ENCODE results near the gene PER1. TPM values are rescaled to one million over a fixed set of nuclear protein-coding genes. Genes with fewer than 3 reads are reported as not detected.

PER1 gene
- total and polyA plus RNA-seq, 2 of the 13 experiments (the other 11 are each of a cell fraction or from before 2014, with no cell fraction given): 2.6 to 3.6 TPM

DNA sequence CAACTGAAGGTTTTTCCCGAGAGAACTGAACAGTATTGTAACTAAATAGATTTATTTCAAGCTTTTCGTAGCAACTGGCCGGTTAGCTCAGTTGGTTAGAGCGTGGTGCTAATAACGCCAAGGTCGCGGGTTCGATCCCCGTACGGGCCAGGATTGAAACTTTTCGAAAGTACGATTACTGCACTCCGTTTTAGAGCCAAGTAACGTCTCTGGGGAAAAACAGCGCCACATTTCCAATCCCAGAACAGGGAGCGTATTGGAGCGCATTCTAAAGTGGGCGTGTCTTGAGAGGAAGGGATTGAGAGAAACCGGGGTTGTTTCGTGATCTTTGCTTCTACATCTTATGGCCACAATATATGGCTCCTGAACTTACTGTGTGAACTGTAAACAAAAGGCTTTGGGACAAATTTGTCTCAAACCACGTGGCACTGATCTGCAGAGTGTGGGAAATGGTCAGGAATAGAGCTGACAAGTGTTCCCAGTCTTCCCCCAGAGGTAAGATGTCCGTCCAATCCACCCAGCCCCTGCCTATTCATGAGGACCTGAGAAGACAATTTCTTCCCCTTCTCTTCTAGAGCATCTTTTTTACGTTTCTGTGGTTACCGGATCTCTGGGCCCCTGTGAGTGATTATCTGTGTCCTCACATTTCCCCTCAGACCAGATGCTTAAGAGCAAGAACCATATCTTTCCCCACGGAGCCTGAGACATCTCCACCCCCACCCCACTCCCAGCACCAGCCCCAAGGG is 35.5 kb upstream of the PER1 start (continued):
- TF ChIP-seq, protein P1, sequence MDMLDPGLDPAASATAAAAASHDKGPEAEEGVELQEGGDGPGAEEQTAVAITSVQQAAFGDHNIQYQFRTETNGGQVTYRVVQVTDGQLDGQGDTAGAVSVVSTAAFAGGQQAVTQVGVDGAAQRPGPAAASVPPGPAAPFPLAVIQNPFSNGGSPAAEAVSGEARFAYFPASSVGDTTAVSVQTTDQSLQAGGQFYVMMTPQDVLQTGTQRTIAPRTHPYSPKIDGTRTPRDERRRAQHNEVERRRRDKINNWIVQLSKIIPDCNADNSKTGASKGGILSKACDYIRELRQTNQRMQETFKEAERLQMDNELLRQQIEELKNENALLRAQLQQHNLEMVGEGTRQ (IDR thresholded peaks at IDR 0.05; ENCODE audit: low read depth, low read length): peak; percentile 52
- TF ChIP-seq, protein P1 (CRISPR knock-in tag; IDR thresholded peaks at IDR 0.05; ENCODE audit: borderline replicate concordance): peak; percentile 54; the same call in 1 of the 2 replicates
- TF ChIP-seq ZNF597 (CRISPR knock-in tag; IDR thresholded peaks at IDR 0.05) (0 out of 2 replicates have a peak, but pooled peaks have one; percentile 23), ZNF441 (CRISPR knock-in tag; IDR thresholded peaks at IDR 0.05; ENCODE audit: borderline replicate concordance) (0 out of 2 replicates have a peak, but pooled peaks have one; percentile 25), ISL2 (CRISPR knock-in tag; IDR thresholded peaks at IDR 0.05) (no peak; the same call in 1 of the 2 replicates), GLI4 (CRISPR knock-in tag; IDR thresholded peaks at IDR 0.05; ENCODE audit: borderline replicate concordance) (no peak), GFI1 (CRISPR knock-in tag; IDR thresholded peaks at IDR 0.05; ENCODE audit: borderline replicate concordance) (peak; percentile 72; the same call in 1 of the 2 replicates), CREM (IDR thresholded peaks at IDR 0.05) (peak; percentile 61), CREM (CRISPR knock-in tag; IDR thresholded peaks at IDR 0.05) (no peak), KAT7 (CRISPR knock-in tag; IDR thresholded peaks at IDR 0.05; ENCODE audit: borderline replicate concordance) (no peak; the same call in 1 of the 2 replicates), HOXA3 (CRISPR knock-in tag; IDR thresholded peaks at IDR 0.05) (peak; percentile 60; the same call in 1 of the 2 replicates), RERE (CRISPR knock-in tag; IDR thresholded peaks at IDR 0.05; ENCODE audit: low read depth) (peak; percentile 56; the same call in 1 of the 2 replicates), FOXA3 (CRISPR knock-in tag; IDR thresholded peaks at IDR 0.05) (peak; percentile 40), MYPOP (CRISPR knock-in tag; IDR thresholded peaks at IDR 0.05) (peak; percentile 96), ZNF281 (CRISPR knock-in tag; IDR thresholded peaks at IDR 0.05; ENCODE audit: borderline replicate concordance) (no peak; the same call in 1 of the 2 replicates), CEBPG (CRISPR knock-in tag; IDR thresholded peaks at IDR 0.05) (peak; percentile 48; the same call in 1 of the 2 replicates)

Measured in HepG2 (cell line).